NCI-H1930 (cell line): Measurements from ENCODE around the gene TNPO3.

ENCODE experiments used
- DNase-seq, 2 experiments: peaks; one replicate each; lab custom pipeline; 2025; lab: John Stamatoyannopoulos, UW

The TNPO3 gene

DNA sequence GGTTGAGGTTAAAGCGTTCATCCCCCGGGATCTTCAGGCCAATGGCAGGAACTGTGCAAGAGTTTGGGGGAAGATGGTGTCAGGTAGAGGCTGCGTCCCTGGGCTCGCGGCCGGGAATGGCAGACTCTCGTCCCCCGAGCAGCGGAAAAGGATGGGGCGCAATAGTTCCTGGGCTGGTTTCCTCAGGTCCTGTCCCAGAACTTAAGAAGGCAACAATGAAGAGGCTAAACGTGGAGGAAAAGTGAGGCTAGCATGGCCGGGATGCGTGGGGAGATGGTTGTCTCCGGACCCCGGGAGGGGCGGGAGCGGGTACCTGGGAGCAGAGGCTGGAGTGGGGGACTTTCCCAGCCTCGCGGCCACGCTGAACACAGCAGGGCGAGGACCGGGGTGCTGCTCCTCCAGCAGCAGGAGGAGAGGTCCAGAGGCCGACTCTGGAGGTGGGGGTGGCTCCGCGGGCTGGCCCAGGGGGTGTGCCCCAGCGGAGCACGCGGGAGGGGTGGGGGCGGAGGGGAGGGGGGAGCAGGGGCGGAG, 116.3 kb downstream of the TNPO3 start:
- no peak for DNase-seq

DNA sequence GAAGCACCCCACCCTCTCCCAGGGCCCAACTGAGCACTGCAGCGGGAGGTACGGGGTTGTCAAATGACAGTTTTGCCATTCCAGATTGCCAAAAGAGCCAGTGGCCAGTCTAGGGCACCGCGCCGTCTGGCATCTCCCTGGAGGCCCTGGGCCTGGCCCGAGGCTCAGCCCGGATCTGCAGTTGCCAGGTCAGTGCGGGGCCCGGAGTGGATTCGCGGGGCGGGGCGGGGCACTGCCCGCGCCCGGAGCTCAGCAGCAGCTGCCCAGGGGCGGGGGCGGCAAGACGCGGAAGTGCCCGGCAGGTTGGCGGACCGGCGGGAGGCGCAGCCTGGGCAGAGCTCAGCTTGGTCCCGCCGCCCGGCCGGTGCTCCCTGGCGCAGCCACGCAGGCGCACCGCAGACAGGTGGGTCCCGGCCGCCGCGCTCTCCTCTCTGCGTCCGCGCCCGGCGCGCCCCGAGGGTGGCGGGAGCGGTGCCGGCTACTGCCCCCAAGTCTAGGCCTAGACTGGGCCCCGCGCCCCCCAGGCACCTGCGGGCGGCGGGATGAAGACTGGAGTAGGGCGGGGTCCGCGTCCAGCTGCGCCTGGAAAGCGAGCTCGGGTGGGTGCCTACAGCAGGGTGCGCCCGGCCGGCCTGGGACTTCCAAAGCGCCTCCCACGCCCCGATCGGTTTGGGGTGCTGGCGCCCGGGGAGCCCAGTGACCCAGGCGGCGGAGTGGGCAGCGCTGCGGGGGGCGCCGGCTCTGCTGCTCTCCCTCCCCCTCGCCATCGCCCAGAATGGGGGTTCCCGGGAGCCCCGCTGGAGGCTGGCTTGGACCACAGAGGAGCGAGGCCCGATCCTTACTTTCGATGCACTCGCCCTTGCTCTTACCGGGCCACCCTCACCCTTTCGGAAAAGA, 117.0 kb downstream of the TNPO3 start, which contains the start of gene IRF5:
Gene IRF5, plus strand, starts transcription at position 281 of the 897 bp plus-strand sequence. CDS start 4,155 bp downstream, outside the sequence.
- peak in 1 of 2 experiments; percentile 55 for DNase-seq

GRCh38 chr7:128937271-128937646, 117.7 kb downstream of the TNPO3 start:
- no peak for DNase-seq

GRCh38 chr7:128936798-128937197, 118.1 kb downstream of the TNPO3 start:
- DNase-seq = no peak

DNA sequence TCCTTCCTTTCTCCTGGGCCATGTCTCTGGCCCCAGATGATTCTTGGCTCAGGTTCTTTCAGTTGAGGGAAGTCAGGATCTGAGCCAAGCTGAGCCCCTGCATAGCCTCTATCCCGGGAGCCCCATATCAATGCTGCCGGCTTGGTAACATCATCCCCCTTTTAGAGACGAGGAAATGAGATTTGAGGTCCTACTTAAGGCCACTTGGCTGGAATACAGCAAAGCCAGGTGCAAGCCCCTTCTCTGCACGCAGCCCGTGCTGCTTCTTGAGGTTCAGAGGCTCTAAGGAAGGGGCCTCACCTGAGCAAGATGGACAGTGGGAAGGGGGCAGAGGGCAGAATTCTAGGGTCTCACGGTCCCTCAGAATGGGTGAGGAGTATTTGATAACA, 119.6 kb downstream of the TNPO3 start:
- no peak for DNase-seq

DNA sequence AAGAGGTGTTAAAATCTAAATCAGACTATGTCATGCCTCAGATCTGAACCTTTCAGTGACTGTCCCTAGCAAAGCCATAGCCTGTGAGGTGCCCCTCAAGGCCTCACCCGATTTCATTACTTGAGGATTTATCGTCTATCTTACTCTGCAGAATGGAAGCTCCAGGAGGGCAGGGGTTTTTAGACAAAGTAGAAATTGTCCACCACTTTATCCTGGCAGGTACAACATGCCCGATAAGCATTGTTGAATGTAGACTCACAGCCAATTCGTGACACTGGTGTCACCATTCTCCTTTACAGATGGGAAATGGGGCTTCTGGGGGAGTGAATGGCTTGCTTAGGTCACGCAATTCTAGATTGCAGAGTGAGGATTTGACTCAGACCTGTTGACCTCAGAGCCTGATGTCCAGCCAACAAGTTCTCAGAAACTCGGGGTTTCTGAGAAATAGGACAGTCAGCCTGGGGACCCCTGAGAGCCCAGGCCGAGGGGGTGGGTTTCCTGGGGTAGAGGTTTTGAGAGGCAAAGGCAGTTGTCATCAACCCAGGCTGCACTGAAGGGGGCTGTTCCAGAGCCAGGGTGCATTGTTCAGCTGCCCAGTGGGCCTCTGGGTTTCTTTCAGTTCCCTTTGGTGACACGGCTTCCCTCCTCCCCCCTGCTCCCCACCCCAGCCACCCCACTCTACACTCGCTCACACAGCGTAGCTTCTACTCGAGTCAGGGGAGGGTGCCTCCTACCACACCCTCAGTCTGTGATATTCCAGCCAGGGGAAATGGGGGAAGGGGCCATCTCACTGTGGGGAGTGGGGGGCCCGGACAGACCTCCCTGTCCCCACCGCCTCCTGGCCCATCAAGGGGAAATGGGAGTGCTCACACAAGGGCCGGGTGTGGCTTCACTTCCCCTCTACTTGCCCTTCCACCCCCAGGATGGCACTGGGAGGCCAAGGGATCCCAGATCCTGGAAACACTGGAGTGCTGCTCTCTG, 120.3 kb downstream of the TNPO3 start:
- DNase-seq = no peak

- no peak for DNase-seq
Measured at GRCh38 chr7:128933180-128933891, 121.6 kb downstream of the TNPO3 start.

DNA sequence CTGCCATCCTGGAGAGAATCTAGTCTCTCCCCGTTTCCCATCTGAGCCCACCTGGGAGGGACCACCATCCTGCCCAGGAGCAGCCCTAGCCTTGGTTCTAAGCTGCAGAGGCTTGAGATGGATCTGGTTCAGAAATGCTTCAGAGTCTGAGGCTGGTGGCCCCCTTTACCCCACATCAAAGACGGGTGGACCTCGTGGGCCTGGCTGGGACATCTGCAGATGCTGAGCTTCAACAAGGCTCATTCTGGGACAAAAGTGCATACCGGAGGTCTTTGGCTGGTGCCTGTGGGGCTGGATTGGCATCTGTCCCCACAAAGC, 122.1 kb downstream of the TNPO3 start:
- no peak for DNase-seq

- DNase-seq = no peak
Measured at GRCh38 chr7:128931965-128932861, 122.7 kb downstream of the TNPO3 start.

DNA sequence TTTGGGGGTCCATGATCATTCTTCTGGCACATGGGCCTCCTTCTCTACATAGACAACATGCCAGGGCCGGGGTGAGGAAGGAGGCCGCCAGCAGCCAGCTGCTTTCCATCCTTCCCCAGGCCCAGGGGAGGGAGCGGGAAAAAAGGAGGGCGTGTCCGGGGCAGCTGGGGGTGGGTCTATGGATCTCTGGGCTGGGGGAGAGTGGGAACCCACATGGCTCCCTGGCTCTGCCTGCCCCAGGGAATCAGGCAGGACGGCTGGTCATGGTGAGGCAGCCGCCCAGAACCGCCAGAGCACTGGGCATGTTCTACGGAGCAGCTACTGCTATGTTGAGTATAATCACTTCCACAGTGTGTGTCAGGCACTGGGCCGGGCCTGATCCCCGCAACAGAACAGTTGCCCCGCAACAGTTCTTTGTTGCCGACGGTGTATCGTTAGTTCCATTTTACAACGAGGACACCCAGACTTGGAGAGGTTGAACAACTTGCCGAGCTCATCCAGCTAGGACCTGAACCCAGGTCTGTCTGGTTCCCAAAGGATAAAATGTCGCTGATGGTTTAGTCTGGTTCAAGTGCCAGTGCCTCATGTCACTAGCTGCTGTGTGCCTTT, 123.6 kb downstream of the TNPO3 start:
- no peak for DNase-seq

- DNase-seq = no peak
Measured at GRCh38 chr7:128928882-128929788, 125.8 kb downstream of the TNPO3 start.

GRCh38 chr7:128928159-128928813, 126.6 kb downstream of the TNPO3 start:
- no peak for DNase-seq

GRCh38 chr7:128924707-128925588, 130.0 kb downstream of the TNPO3 start:
- no peak for DNase-seq

DNA sequence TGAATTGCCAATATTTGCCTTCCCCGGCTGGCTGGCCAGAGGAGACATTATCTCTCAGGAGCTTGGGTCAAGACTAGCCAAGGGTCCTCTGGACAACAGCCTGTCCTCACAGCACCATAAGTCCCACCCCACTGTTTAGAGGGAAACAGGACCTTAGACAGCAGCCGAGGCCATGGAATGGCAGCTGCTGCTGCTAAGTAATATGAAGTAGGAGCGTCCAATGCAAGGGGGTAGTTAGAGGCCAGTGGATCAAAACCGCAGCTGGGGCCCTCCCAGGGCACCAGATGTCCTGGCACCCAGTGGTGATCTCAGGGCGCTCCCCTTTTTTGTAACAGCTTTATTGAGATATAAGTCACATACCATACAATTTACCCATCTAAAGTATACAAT, 131.5 kb downstream of the TNPO3 start:
- no peak for DNase-seq

DNA sequence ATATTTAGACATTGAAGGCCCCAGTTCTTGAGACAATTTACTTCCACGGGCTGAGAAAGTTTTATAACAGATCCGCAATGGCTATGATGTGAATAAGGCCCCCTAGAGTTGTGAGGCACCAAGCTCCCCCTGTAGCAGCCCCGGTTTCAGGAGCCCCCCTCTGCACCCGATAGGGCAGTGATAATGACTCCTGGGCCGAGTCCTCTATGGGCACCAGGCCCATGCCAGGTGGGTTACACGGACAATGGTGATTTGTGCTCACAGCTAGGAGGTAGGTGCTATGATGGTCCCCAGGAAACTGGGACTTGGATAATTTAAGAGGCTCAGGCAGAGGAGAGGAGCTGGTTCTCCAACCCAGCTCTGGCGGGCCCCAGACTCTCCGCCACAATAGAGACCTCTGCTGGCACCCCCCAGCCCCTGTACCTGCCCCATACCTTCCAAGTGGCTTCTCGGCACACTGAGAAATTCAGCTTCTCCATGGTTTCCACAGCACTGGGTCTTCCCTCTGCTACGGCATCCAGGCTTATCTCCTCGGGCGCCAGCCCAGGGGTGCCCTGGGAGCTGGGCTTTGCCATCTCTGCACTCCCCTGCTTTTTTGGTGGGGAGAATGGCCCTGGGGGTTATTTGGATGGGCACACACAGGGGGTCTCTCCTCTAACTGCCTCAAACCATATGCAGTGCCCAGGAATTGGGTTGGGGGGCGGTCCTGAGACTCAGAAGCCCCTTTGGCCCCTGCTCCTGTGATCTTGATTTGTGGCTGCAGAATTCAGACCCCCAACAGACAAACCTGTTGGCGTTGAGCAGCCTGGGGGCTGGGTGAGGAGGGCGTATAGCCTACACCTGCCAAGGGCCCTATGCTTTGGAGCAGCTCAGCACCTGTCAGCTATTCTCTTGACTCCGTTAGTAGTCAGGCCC, 132.2 kb downstream of the TNPO3 start:
- no peak for DNase-seq

DNA sequence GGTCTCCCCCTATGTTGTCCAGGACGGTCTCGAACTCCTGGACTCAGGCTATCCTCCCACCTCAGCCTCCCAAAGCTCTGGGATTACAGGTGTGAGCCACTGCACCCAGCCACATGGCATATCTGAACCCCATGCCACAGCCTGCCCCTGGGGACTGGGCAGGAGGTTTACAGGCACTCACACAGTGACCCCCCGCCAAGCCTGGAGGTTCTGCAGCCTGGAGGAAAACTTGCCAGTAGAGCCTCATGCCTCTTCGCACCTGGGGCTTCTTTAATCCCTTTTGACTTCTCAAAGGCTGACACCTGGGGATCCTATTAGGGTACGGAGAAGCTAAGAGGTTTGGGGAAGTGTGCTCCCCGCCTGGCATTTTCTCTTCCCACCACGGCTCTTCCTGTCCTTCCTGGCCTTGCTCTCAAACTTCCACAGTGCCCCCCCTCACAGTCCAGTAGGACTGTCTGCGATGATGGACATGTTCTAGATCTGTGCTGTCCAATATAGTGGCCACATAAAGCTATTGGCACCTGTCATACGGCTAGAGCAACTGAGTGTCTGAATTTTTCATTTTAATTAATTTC, 133.0 kb downstream of the TNPO3 start:
- no peak for DNase-seq
